HG03432 (cell line): ENCODE measurements around the gene SPRED2.

ENCODE experiments used
- ATAC-seq: cut with Tn5 transposase; IDR thresholded peaks from one replicate; pipeline ENCODE4 v1.9.1; 2021; ENCODE audit warnings: mild to moderate bottlenecking, moderate library complexity; ENCODE audit not compliant: unreplicated experiment

Gene SPRED2

GRCh38 chr2:65287364-65287763 is 145.0 kb downstream of the SPRED2 start:
- ATAC-seq, result no peak

- ATAC-seq, result no peak
These were observed 149.8 kb downstream of the SPRED2 start for GRCh38 chr2:65282477-65283053.

GRCh38 chr2:65281627-65282351 is 150.6 kb downstream of the SPRED2 start:
- no peak for ATAC-seq

- ATAC-seq, result no peak
These were observed 152.6 kb downstream of the SPRED2 start for GRCh38 chr2:65279756-65280155.

- ATAC-seq, result no peak
These were observed 153.8 kb downstream of the SPRED2 start for GRCh38 chr2:65278531-65278981.

GRCh38 chr2:65277791-65278483 is 154.5 kb downstream of the SPRED2 start:
- no peak for ATAC-seq

- ATAC-seq, result no peak
These were observed 155.3 kb downstream of the SPRED2 start for GRCh38 chr2:65277118-65277517.

GRCh38 chr2:65276609-65277008 is 155.8 kb downstream of the SPRED2 start:
- ATAC-seq, result no peak

- no peak for ATAC-seq
These were observed 157.1 kb downstream of the SPRED2 start for GRCh38 chr2:65275141-65275915.

- no peak for ATAC-seq
These were observed 159.1 kb downstream of the SPRED2 start for GRCh38 chr2:65273344-65273743.

GRCh38 chr2:65268957-65269356 is 163.4 kb downstream of the SPRED2 start:
- ATAC-seq, result no peak

GRCh38 chr2:65267008-65267407 is 165.4 kb downstream of the SPRED2 start:
- ATAC-seq, result no peak

GRCh38 chr2:65265671-65266045 is 166.7 kb downstream of the SPRED2 start:
- no peak for ATAC-seq

GRCh38 chr2:65264821-65265670 is 167.4 kb downstream of the SPRED2 start:
- ATAC-seq, result no peak

GRCh38 chr2:65263986-65264385 is 168.4 kb downstream of the SPRED2 start:
- ATAC-seq, result no peak

GRCh38 chr2:65263262-65263661 is 169.1 kb downstream of the SPRED2 start:
- no peak for ATAC-seq

- ATAC-seq, result no peak
These were observed 170.7 kb downstream of the SPRED2 start for GRCh38 chr2:65261676-65262075.
